A673 (cell line): ENCODE measurements around the gene CLK2.

Experiments
- CTCF ChIP-seq: fragments of 300-800, 200-600 bp; sonication (generic); conservative IDR thresholded peaks from 2 replicates; pipeline ENCODE4 v1.5.1; 2017; ENCODE audit warnings: low read depth, mild to moderate bottlenecking, antibody characterized with exemption, low read length, moderate library complexity, mixed read lengths
- EZH2 ChIP-seq: fragments of 200-600 bp; sonication (generic); IDR thresholded peaks from 2 replicates; pipeline ENCODE4 v1.6.1; 2017; ENCODE audit warnings: borderline replicate concordance, low read depth, mild to moderate bottlenecking, mixed read lengths, antibody characterized with exemption, low read length; ENCODE audit not compliant: poor library complexity, severe bottlenecking

GRCh38 chr1:155300024-155300423 lies 26.7 kb upstream of the CLK2 start:
- no peak for TF ChIP-seq CTCF
- no peak for TF ChIP-seq EZH2
